TTC549 (cell line): ENCODE measurements around the gene SEMA4D.
"Not testable (repeated sequence)": the region's sequence is repeated elsewhere in the genome, so short reads cannot be mapped to it uniquely, and the experiment has no call there.

Source experiments
- FAIRE-seq: peaks from 2 replicates; lab custom pipeline; 2012; peaks lifted over from hg19 to GRCh38; lab: Jason Lieb, UNC

Gene SEMA4D

GRCh38 chr9:89352451-89352850, 145.5 kb downstream of the SEMA4D start:
- no peak for FAIRE-seq

- FAIRE-seq = no peak
These were observed 146.2 kb downstream of the SEMA4D start for GRCh38 chr9:89351584-89352300.

GRCh38 chr9:89350988-89351557, 146.8 kb downstream of the SEMA4D start:
- FAIRE-seq = no peak

- no peak for FAIRE-seq
These were observed 148.3 kb downstream of the SEMA4D start for GRCh38 chr9:89349607-89350006.

GRCh38 chr9:89347651-89348050, 150.3 kb downstream of the SEMA4D start:
- no peak for FAIRE-seq

- no peak for FAIRE-seq
These were observed 151.2 kb downstream of the SEMA4D start for GRCh38 chr9:89346696-89347095.

- no peak for FAIRE-seq
These were observed 152.4 kb downstream of the SEMA4D start for GRCh38 chr9:89345476-89345875.

- FAIRE-seq = not testable (repeated sequence)
These were observed 154.1 kb downstream of the SEMA4D start for GRCh38 chr9:89343812-89344211.

GRCh38 chr9:89342948-89343347, 155.0 kb downstream of the SEMA4D start:
- FAIRE-seq = no peak

- no peak for FAIRE-seq
These were observed 155.7 kb downstream of the SEMA4D start for GRCh38 chr9:89342213-89342612.

- no peak for FAIRE-seq
These were observed 157.6 kb downstream of the SEMA4D start for GRCh38 chr9:89340332-89340731.

- FAIRE-seq = no peak
These were observed 158.1 kb downstream of the SEMA4D start for GRCh38 chr9:89339807-89340206.

GRCh38 chr9:89330513-89330912, 167.4 kb downstream of the SEMA4D start:
- no peak for FAIRE-seq

GRCh38 chr9:89329917-89330316, 168.0 kb downstream of the SEMA4D start:
- no peak for FAIRE-seq

- no peak for FAIRE-seq
These were observed 169.8 kb downstream of the SEMA4D start for GRCh38 chr9:89328064-89328463.

- no peak for FAIRE-seq
These were observed 172.2 kb downstream of the SEMA4D start for GRCh38 chr9:89325733-89326132.

- no peak for FAIRE-seq
These were observed 174.5 kb downstream of the SEMA4D start for GRCh38 chr9:89323390-89323789.

GRCh38 chr9:89319015-89319905, 178.7 kb downstream of the SEMA4D start:
- FAIRE-seq = no peak

- peak; percentile 92 for FAIRE-seq
These were observed 179.5 kb downstream of the SEMA4D start, which contains the start of gene SECISBP2 for GRCh38 chr9:89318123-89319014. TSS of gene SECISBP2 (plus strand) at chr9:89318500. CDS start at chr9:89318577, 77 bp downstream.

GRCh38 chr9:89317282-89317681, 180.6 kb downstream of the SEMA4D start:
- no peak for FAIRE-seq

GRCh38 chr9:89315482-89315881, 182.4 kb downstream of the SEMA4D start:
- FAIRE-seq = no peak

- FAIRE-seq = no peak
These were observed 183.0 kb downstream of the SEMA4D start for GRCh38 chr9:89314955-89315354.
